CD4-positive, alpha-beta T cell (primary cell): ENCODE measurements around the gene BECN2. TPM values are rescaled to one million over a fixed set of nuclear protein-coding genes. Genes with fewer than 3 reads are reported as not detected.

Source experiments
- ATAC-seq: fragments of 200-7000 bp; cut with Tn5 transposase; one replicate; pipeline ENCODE4 v1.10.0; 2022; ENCODE audit warnings: mild to moderate bottlenecking; ENCODE audit not compliant: poor library complexity
- CTCF ChIA-PET: fragments of 350-600 bp; sonication (Branson Sonifier 250); formaldehyde crosslinking; loops from one replicate; lab custom pipeline; 2021; ENCODE audit warnings: antibody characterized with exemption, inconsistent platforms; lab: Charles Lee
- POLR2A ChIA-PET: fragments of 350-600 bp; sonication (Branson Sonifier 250); formaldehyde crosslinking; loops from one replicate; lab custom pipeline; 2021; ENCODE audit warnings: antibody characterized with exemption, inconsistent platforms; lab: Charles Lee
- DNase-seq, 14 experiments: peaks; one replicate each; pipeline ENCODE4 v3.0.0-alpha.2; 2013 to 2020; ENCODE audit warnings: mixed read lengths in 2 of 14
- H3K27ac ChIP-seq, 2 donors: one replicate each; pipeline versions ENCODE4 v1.5.1 to v1.7.0; 2013; ENCODE audit warnings: low read length in 2 of 2, low read depth in 1 of 2, mild to moderate bottlenecking in 1 of 2
- H3K27me3 ChIP-seq, 2 experiments: 1 replicate in 1 of 2; 2 replicates in 1 of 2; pipeline versions ENCODE4 v1.6.1 to v1.7.0; 2013; ENCODE audit warnings: low read length in 2 of 2, control low read depth in 1 of 2, mild to moderate bottlenecking in 1 of 2, moderate library complexity in 1 of 2; ENCODE audit not compliant: insufficient read depth in 2 of 2, control insufficient read depth in 1 of 2
- H3K36me3 ChIP-seq: one replicate; pipeline ENCODE4 v1.6.1; 2013; ENCODE audit warnings: low read length, control low read depth; ENCODE audit not compliant: insufficient read depth
- H3K4me1 ChIP-seq: one replicate; pipeline ENCODE4 v1.6.1; 2013; ENCODE audit warnings: low read length, control low read depth; ENCODE audit not compliant: insufficient read depth
- H3K4me3 ChIP-seq: one replicate; pipeline ENCODE4 v1.5.1; 2013; ENCODE audit warnings: mild to moderate bottlenecking, low read length, moderate library complexity
- H3K9me3 ChIP-seq, 2 experiments: 1 replicate in 1 of 2; 2 replicates in 1 of 2; pipeline versions ENCODE4 v1.6.1 to v1.7.0; 2013; ENCODE audit warnings: low read length in 2 of 2, mild to moderate bottlenecking in 2 of 2, control low read depth in 1 of 2, moderate library complexity in 1 of 2; ENCODE audit not compliant: control insufficient read depth in 1 of 2, insufficient read depth in 1 of 2
- H3K27ac Mint-ChIP-seq: one replicate; pipeline ENCODE4 v1.8.0; 2020; ENCODE audit warnings: mixed read lengths
- H3K27me3 Mint-ChIP-seq: one replicate; pipeline ENCODE4 v1.8.0; 2021; ENCODE audit warnings: mixed read lengths
- H3K36me3 Mint-ChIP-seq: one replicate; pipeline ENCODE4 v1.8.0; 2021; ENCODE audit warnings: low read depth, mixed read lengths
- H3K4me1 Mint-ChIP-seq: one replicate; pipeline ENCODE4 v1.8.0; 2021; ENCODE audit warnings: low read depth, mixed read lengths
- H3K4me3 Mint-ChIP-seq: one replicate; pipeline ENCODE4 v1.8.0; 2020; ENCODE audit warnings: mild to moderate bottlenecking, mixed read lengths
- H3K9me3 Mint-ChIP-seq: one replicate; pipeline ENCODE4 v1.8.0; 2020; ENCODE audit warnings: mixed read lengths
- intact Hi-C, 2 experiments: fragments of 100-400 bp; cut with DNase I in 1 of 2; cut with micrococcal nuclease in 1 of 2; formaldehyde crosslinking; loops; one replicate each; pipeline versions ENCODE4 v1.15.1 to v1.9.0; 2023 to 2025; cut with DNase I, micrococcal nuclease
- total RNA-seq, 174 experiments: library from RNA in 2 of 174; stranded (reverse) in 2 of 174; gene quantifications; one replicate each; pipeline ENCODE4 v1.2.3 and lab custom pipeline; 2021 to 2026
- TF ChIP-seq, protein P1 (sequence below): fragments of 200-600 bp; IDR thresholded peaks from one replicate; pipeline ENCODE4 v1.8.0; 2022; ENCODE audit warnings: antibody characterized with exemption, mild to moderate bottlenecking

BECN2 gene
- total RNA-seq, 2 experiments from 2014 or later: not detected

DNA sequence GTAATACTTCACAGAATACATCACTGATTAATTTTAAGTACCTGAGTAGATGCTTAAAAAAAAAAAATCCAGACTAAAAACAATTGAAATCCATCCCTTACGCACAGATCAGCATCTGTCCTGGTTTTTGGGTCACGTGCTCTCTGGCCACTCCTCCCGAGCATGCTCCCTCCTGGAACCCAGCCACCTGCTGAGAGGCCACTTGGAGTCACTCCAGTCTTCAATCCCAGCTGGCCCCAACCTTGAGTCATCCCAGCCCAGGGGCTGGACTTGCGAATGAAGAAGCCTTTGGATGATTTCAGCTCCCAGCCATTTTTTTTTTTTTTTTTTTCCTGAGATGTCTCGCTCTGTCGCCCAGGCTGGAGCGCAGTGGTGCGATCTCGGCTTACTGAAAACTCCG, 32.5 kb downstream of the BECN2 start:
- H3K27me3 Mint-ChIP-seq: peaks cover 11% of the 10 kb centered on the region
- TF ChIP-seq, protein P1, sequence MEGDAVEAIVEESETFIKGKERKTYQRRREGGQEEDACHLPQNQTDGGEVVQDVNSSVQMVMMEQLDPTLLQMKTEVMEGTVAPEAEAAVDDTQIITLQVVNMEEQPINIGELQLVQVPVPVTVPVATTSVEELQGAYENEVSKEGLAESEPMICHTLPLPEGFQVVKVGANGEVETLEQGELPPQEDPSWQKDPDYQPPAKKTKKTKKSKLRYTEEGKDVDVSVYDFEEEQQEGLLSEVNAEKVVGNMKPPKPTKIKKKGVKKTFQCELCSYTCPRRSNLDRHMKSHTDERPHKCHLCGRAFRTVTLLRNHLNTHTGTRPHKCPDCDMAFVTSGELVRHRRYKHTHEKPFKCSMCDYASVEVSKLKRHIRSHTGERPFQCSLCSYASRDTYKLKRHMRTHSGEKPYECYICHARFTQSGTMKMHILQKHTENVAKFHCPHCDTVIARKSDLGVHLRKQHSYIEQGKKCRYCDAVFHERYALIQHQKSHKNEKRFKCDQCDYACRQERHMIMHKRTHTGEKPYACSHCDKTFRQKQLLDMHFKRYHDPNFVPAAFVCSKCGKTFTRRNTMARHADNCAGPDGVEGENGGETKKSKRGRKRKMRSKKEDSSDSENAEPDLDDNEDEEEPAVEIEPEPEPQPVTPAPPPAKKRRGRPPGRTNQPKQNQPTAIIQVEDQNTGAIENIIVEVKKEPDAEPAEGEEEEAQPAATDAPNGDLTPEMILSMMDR: no peak
- no peaks in the 10 kb centered on the region for H3K9me3 ChIP-seq
- H3K27me3 ChIP-seq: no peaks in the 10 kb centered on the region
- H3K9me3 Mint-ChIP-seq: no peaks in the 10 kb centered on the region
- no peak overlapping the region for H3K27ac ChIP-seq
- no peak for ATAC-seq
- intact Hi-C loops: no loop called here
- ChIA-PET CTCF (no interaction called here), POLR2A (no interaction called here)
- H3K4me1 Mint-ChIP-seq: no peaks in the 10 kb centered on the region
- no peak overlapping the region for H3K4me3 Mint-ChIP-seq
- H3K36me3 ChIP-seq: no peaks in the 10 kb centered on the region
- H3K36me3 Mint-ChIP-seq: no peaks in the 10 kb centered on the region
- no peaks in the 10 kb centered on the region for H3K4me1 ChIP-seq
- H3K4me3 ChIP-seq: no peak overlapping the region
- DNase-seq: no peak
- H3K27ac Mint-ChIP-seq: no peak overlapping the region

DNA sequence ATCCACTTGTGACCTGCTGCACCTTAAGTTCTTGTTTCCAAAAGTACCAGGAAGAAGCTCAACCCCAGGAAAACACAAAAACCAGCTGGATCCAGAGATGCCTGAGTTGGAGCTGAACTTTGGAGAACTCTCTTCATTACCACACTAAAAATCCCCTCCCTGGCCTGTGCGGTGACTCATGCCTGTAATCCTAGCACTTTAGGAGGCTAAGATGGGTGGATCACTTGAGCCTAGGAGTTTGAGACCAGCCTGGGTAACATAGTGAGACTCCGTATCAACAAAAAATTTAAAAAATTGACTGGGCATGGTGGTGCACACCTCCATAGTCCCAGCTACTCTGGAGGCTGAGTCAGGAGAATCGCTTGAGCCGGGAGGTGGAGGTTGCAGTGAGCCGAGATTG, 35.2 kb downstream of the BECN2 start:
- no peaks in the 10 kb centered on the region for H3K4me1 ChIP-seq
- H3K27me3 ChIP-seq: no peaks in the 10 kb centered on the region
- H3K27me3 Mint-ChIP-seq: peaks cover 11% of the 10 kb centered on the region
- H3K36me3 Mint-ChIP-seq: no peaks in the 10 kb centered on the region
- no peak overlapping the region for H3K4me3 ChIP-seq
- TF ChIP-seq, protein P1: no peak
- CTCF ChIA-PET: no interaction called here
- ATAC-seq (no peak), DNase-seq (no peak)
- no peaks in the 10 kb centered on the region for H3K9me3 Mint-ChIP-seq
- POLR2A ChIA-PET: no interaction called here
- H3K9me3 ChIP-seq: no peaks in the 10 kb centered on the region
- H3K4me1 Mint-ChIP-seq: no peaks in the 10 kb centered on the region
- H3K4me3 Mint-ChIP-seq: no peak overlapping the region
- H3K27ac Mint-ChIP-seq: no peak overlapping the region
- no peaks in the 10 kb centered on the region for H3K36me3 ChIP-seq
- H3K27ac ChIP-seq: no peak overlapping the region
- intact Hi-C loops: no loop called here

GRCh38 chr1:241994171-241994570, 36.6 kb downstream of the BECN2 start:
- intact Hi-C loops: no loop called here
- Histone ChIP-seq H3K9me3 (no peaks in the 10 kb centered on the region), H3K4me1 (peaks cover 6% of the 10 kb centered on the region), H3K27me3 (peaks cover 0 to 2% of the 10 kb centered on the region in 2 experiments), H3K36me3 (no peaks in the 10 kb centered on the region), H3K27ac (no peak overlapping the region), H3K4me3 (no peak overlapping the region)
- H3K27me3 Mint-ChIP-seq: peaks cover 11% of the 10 kb centered on the region
- H3K4me3 Mint-ChIP-seq: no peak overlapping the region
- no peak for ATAC-seq
- H3K36me3 Mint-ChIP-seq: no peaks in the 10 kb centered on the region
- ChIA-PET CTCF (interaction anchor here (0.7 kb wide), 1 partner anchor 463 kb away, joined by 3 read pairs; no protein-coding TSS in a partner anchor), POLR2A (no interaction called here)
- H3K27ac Mint-ChIP-seq: no peak overlapping the region
- TF ChIP-seq, protein P1: no peak
- no peaks in the 10 kb centered on the region for H3K4me1 Mint-ChIP-seq
- H3K9me3 Mint-ChIP-seq: no peaks in the 10 kb centered on the region
- DNase-seq: no peak
